ENCODE measurements around the gene ERP44.
"Not testable (repeated sequence)": the region's sequence is repeated elsewhere in the genome, so short reads cannot be mapped to it uniquely, and the experiment has no call there.

Gene ERP44

GRCh38 chr9:100011062-100011681 lies 87.6 kb downstream of the ERP44 start:
- DNase-seq (ENCODE audit: low read depth) = peak; percentile 1

- DNase-seq (ENCODE audit: low read depth) = no peak
Measured at GRCh38 chr9:99999797-100000196, 99.0 kb downstream of the ERP44 start.

GRCh38 chr9:99998866-99999265 lies 99.9 kb downstream of the ERP44 start:
- no peak for DNase-seq (ENCODE audit: low read depth)

GRCh38 chr9:99998266-99998665 lies 100.5 kb downstream of the ERP44 start:
- no peak for DNase-seq (ENCODE audit: low read depth)

- DNase-seq (ENCODE audit: low read depth) = not testable (repeated sequence)
Measured at GRCh38 chr9:99990508-99990907, 108.3 kb downstream of the ERP44 start.

- no peak for DNase-seq (ENCODE audit: low read depth)
Measured at GRCh38 chr9:99986642-99987041, 112.2 kb downstream of the ERP44 start.

GRCh38 chr9:99980598-99980997 lies 118.2 kb downstream of the ERP44 start:
- DNase-seq (ENCODE audit: low read depth) = no peak

- no peak for DNase-seq (ENCODE audit: low read depth)
Measured at GRCh38 chr9:99978221-99978620, 120.6 kb downstream of the ERP44 start.

- DNase-seq (ENCODE audit: low read depth) = no peak
Measured at GRCh38 chr9:99977033-99977792, 121.6 kb downstream of the ERP44 start.

GRCh38 chr9:99973455-99973854 lies 125.3 kb downstream of the ERP44 start:
- DNase-seq (ENCODE audit: low read depth) = no peak

GRCh38 chr9:99971410-99971809 lies 127.4 kb downstream of the ERP44 start:
- no peak for DNase-seq (ENCODE audit: low read depth)

- DNase-seq (ENCODE audit: low read depth) = no peak
Measured at GRCh38 chr9:99970481-99970880, 128.3 kb downstream of the ERP44 start.

GRCh38 chr9:99967457-99967856 lies 131.3 kb downstream of the ERP44 start:
- DNase-seq (ENCODE audit: low read depth) = no peak

GRCh38 chr9:99966716-99967115 lies 132.1 kb downstream of the ERP44 start:
- DNase-seq (ENCODE audit: low read depth) = no peak

GRCh38 chr9:99966001-99966400 lies 132.8 kb downstream of the ERP44 start:
- no peak for DNase-seq (ENCODE audit: low read depth)

- no peak for DNase-seq (ENCODE audit: low read depth)
Measured at GRCh38 chr9:99964336-99964735, 134.5 kb downstream of the ERP44 start.

GRCh38 chr9:99962680-99963261 lies 136.0 kb downstream of the ERP44 start:
- no peak for DNase-seq (ENCODE audit: low read depth)

GRCh38 chr9:99955606-99956005 lies 143.2 kb downstream of the ERP44 start:
- DNase-seq (ENCODE audit: low read depth) = no peak

- no peak for DNase-seq (ENCODE audit: low read depth)
Measured at GRCh38 chr9:99954819-99955218, 144.0 kb downstream of the ERP44 start.

GRCh38 chr9:99953861-99954507 lies 144.8 kb downstream of the ERP44 start:
- no peak for DNase-seq (ENCODE audit: low read depth)

GRCh38 chr9:99948896-99949295 lies 149.9 kb downstream of the ERP44 start:
- no peak for DNase-seq (ENCODE audit: low read depth)

GRCh38 chr9:99948482-99948881 lies 150.3 kb downstream of the ERP44 start:
- DNase-seq (ENCODE audit: low read depth) = no peak

GRCh38 chr9:99947395-99947794 lies 151.4 kb downstream of the ERP44 start:
- DNase-seq (ENCODE audit: low read depth) = no peak

Data from stimulated activated CD8-positive, alpha-beta memory T cell treated with anti-CD3 and anti-CD28 coated beads, Interleukin-7, amount 100 ng/mL, for 24 hours (primary cell).